CD4-positive, alpha-beta T cell treated with Interleukin-12 subunit alpha and Interleukin-12 subunit beta, for 1 hour (primary cell): Measurements from ENCODE around the gene MSANTD1.
A peak's percentile ranks its signal among the peaks of the same experiment; 100 is the strongest.

Experiments
- DNase-seq: peaks from one replicate; pipeline ENCODE4 v3.0.0-alpha.2; 2020

Gene MSANTD1

DNA sequence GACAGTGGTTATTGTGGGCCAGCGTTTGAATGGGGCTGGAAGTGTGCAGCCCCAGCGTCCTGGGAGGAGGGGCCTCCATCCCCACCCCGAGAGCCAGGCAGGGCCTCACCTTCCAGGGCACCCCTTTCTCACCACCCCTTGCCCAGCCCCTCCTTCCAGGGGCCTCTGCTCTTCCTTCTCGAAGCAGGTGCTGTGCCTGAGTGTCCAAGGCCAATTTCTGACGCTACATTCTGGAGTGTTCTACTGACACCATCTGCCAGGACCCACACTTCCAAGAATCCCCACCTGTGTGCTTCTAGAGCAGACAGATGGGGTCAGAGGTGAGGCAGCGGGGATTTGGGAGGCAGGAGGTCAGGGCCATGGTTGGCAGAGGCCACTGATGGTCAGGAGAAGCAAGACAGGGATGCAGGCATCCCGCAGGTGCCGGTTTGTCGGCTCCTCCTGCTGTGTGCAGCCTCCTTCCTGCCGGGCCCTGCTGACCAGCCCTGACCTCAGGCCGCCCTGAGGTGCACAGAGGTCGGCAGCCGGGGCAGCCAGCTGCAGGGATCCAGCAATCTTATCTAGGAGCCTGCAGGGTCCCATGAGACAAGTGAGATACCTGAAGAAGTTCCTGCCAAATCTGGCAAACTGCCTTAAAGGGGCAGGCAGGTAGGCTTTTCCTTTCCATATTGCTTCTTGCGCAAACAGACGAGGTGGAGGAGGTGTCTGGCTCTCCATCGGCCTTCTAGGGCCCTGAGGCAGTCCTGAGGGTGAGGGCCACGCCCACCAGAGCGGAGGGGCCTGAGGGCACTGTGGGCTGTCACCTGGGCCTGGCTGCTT lies 18.8 kb downstream of the MSANTD1 start:
- DNase-seq = no peak

DNA sequence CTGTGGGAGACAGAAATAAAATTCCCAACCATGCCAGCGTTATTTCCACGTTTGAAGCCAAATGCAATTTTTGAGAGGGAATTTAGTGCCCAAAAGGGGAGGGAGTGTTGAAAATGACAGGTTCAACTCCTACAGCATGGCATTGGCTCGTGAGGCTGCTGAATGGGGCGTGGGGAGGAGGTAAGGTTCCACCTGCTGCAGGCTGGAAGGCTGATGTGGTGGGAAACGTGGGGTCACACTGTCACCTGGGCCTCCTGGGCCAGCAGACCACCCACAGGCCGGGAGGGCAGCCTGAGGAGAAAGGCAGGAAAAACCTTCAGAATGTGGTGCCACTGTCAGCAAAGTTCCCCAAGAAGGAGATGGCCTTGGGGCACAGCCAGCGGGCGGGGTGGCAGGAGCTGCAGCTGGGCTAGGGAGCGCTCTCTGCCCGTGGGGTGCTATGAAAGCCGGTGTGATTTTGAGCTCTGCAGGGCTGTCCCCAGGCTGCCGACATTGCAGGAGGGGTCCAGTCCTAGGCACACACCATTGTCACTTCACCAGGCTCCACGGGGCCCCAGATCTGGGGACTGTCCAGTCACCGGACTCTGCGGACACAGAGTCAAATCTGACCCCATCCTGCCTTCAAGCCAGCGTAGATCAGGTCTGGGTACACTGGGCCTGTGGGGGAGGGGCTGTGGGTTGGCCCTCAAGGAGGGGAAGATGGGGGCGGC lies 19.6 kb downstream of the MSANTD1 start:
- no peak for DNase-seq

DNA sequence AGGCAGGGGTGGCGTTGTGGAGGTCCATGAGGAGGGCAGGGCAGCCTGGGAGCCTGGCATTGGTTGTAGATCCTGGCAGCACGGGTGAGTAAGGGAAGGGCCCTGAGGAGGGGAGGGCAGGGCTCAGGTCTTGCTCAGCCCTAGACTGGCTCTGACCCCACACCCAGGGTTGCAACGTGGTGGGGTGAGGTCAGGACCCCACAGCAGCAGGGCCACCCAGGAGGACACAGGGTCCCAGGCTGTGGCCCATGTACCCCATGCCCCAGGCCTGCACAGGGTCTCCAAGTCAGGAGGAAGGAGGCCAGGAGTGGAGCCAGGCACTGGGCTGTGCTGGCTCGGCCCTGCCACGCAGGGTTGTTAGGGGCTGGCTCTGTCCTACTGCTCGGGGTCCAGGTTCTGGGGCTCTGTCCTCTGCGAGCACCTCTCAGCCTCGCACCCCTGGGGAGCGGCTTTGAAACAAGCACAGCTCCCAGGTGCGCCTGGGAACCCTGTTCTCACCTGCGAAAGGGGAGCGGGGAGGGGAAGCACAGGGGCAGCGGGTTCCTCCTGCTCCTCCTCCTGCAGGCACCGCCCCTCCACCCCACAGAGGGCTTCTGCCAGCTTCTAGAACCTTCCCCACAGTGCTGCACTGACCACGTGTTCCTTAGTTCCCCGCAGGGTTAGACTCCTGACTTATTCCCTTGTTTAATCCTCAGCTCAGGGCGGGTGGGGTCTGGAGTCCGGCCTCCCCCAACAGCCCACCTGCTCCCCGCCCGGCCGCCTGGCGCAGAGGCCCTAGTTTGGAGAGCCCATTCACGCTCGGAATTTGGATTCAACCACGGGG lies 20.4 kb downstream of the MSANTD1 start:
- no peak for DNase-seq

DNA sequence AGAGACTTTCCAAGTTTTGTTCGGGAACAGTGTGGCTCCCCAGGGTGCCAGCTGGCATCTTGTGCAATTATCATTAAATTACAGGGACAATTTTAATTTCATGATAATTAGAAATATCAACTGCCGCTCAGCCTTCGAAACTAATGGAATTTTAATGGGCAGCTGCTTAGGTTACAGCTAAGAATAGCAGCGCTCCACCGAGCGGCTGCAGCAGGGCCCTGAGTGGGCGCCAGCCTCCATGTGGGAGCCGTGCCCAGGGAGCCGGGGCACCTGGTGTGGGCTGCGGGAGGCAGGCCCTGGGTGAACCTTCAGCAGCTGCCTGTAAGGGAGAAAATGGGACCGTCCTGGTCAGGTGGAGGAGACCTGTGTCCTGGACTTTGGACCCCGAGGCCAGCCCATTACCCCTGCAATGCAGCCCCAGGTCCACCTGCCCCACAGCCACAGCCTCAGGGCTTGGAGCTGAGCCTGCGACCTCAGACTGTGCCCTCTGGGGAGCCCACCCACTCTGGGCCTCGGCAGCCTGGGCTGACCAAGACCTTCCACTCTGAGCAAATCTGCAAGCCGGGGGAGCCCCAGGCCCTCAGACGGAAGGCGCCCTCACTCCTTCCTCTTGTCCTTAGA lies 21.1 kb downstream of the MSANTD1 start:
- no peak for DNase-seq

DNA sequence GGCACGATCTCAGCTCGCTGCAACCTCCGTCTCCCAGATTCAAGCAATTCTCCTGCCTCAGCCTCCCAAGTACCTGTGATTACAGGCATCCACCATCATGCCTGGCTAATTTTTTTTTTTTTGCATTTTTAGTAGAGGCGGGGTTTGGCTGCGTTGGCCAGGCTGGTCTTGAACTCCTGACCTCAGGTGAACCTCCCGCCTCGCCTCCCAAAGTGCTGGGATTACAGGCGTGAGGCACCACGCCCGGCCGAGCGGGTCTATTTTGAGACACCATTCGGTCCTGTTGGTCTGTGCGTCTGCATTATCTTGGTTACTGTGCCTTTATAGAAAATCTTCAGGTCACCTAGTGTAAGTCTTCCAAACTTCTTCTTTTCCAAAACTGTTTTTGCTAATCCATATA lies 22.2 kb downstream of the MSANTD1 start:
- DNase-seq = no peak

DNA sequence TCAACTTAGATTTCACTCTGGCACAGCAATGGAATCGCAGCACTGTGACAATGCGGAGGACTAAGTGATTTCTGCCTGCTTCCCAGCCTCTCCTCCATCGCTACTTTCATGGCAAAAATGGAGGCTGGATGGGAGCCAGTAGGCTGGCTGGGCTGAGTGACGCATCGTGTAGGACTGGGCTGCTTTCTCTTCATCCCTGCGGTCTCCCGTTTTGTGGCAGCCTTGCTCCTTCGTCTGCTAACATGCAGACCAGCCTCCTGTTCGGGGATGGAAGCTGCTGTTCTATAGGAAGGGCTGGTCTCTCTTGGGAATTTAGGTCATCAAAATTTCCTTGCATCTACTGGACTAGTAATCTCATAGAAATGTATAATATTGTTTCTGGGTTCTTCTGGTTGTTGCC lies 28.0 kb downstream of the MSANTD1 start:
- no peak for DNase-seq

DNA sequence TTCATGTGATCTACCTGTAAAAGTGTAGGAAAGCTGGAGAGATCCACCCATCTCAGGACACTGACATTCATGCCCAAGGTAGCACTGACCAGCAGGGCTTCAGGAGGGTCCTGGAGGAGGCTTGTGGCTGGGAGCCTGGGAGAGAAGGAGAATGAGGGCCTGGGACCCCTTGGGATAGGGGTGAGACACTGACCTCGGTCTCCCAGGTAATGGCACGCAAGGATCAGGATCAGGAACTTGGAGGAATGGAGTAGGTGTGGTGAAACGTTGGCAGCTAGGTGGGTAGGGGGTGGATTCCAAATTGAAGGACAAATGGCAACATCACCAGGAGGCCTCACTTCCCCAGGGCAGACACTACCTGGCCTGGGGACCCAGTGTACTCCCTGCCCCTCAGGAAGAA lies 31.5 kb downstream of the MSANTD1 start:
- DNase-seq = no peak

DNA sequence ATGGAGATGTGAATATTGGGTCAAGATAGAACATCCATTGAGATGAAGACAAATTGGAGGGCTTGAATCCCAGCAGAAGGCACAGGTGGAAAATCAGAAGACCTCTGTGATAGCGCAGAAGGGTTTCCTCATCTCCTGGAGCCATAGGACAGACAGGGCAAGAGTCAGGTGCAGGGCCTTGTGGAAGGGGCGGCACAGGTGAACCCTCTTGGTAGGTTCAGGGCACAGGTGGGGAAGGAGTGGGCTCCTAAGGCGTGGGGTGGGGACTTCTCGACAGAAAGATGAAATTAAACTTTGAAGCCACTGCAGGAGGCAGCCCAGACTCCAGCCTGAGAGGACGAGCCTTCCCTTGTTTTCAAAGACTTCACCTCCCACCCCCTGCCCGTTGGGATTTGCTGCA lies 34.5 kb downstream of the MSANTD1 start:
- no peak for DNase-seq

DNA sequence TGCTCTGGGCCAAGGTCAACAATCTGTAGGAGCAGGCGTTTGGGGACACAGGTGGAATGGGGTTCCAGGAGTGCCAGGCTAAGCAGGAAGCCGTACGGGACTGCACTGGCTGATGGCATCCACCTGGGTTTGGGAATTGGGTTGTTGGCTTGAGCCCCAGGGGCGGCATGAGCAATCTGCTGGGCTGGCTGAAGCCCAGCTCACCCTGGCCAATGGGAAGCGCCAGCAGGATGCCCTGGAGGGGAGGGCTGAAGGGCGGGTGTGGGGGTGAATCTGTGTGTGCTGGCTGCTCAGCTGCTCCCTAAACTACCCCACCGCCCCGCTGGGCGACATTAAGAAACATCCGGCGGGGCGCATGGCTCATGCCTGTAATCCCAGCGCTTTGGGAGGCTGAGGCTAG lies 35.0 kb downstream of the MSANTD1 start:
- no peak for DNase-seq

DNA sequence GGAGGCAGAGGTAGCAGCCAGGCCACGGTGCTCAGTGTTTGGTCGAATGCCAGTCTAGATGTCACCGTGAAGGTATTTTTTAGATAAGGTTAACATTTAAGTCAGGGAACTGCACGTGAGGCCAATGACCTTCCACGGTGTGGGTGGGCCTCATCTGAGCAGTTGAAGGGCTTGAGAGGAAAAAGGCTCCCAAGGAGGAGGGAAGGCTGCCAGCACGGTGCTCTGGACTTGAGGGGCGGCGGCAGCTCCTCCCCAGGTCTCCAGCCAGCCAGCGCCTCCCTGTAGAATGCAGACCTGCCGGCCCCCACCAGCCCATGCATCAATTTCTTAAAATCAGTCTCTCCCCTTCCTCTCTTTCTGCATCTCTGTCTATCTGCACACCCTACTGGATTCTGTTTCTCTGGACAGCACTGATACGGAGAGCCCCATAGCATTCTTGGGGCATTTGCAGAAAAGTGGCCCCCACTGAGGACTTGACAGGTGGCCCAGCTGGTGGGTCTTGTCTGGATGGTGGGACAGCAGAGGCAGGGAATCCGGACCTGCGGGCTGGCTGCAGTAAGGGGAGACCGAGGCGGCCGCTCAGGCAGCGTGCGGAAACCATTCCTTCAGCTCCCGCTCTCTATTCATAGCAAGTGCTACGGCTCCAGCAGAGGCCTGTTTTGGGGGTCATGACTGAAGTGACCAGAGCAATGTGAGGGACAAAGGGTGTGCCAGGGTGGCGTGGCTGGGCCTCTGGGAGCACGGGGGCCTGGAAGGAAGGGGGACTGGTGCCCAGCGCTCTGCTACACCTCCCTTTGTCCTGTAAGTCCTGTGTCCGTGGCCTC lies 36.0 kb downstream of the MSANTD1 start:
- DNase-seq = no peak

DNA sequence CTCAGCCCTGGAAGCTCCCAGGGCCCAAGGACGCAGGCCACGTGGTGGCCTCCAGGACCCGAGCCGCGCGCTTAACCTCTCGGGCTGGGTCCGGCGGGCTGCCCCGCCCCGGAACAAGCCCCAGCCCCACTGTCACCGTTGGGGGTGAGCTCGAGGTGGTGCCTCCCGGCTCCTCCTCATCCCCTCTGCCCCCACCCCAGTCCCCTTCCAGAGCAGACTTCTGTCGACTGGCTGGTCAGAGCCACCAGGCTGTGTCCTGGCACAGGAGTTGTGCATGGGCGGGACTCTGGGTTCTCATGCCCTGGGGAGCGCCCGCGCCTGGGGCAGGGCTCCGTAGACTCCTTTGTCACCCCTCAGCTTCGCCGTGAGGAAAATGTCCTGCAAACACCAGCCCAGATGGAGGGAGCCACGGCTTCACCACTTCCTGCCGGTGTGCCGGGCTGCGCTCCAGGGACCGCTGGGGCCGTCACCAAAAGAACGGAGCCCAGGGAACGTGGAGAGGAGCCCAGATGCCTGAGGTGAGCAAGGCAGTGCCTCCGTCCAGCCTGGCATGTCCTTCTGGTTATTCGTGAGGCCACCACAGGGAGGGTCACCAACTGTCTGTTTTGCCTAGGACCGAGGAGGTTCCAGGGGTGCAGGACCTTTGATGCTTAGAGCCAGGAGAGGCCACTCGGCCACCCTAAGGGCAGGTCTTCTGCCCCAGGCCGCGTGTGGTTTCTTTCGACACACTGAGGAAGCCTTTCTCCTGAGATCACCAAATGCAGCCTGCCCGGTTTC lies 36.8 kb downstream of the MSANTD1 start:
- peak; percentile 20 for DNase-seq

DNA sequence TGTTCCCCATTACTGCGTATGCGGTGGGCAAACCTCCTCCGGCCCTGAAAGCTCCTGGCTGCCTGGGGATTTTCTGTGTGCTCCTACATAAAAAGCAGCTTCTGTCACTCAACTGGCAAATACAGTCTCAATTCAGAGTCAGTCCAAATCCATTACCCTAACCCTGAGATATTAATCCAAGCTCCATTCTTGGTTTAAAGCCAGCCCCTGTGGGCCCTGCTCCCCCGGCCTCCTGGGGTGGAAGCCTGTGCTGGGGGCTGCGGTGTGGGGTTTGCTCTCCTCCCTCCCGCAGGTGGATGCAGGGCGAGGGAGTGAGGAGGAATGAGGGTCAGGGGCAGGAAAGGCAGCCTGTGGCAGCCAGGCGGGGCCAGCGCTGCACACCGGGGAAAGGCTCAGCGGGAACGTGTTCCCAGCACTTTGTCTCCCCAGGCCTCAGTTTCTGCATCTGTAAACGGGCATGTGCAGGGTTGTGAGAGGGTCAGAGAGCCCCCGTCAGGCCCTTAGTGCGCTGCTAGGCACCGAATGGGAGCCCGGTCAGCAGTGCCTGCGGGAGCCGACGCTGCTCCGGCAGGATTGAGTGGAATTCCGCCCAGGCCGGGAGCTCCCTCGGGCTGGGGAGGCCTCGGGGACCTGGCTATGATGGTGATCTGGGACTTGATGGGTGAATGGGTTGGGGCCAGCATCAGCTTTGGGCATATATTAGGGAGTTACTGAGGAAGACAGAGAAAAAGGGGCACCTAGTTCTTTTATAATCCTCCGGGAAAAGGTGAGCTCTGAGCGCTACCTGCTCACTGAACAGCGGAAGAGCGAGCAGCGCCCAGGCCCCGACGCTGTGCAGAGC lies 37.6 kb downstream of the MSANTD1 start:
- DNase-seq = no peak

DNA sequence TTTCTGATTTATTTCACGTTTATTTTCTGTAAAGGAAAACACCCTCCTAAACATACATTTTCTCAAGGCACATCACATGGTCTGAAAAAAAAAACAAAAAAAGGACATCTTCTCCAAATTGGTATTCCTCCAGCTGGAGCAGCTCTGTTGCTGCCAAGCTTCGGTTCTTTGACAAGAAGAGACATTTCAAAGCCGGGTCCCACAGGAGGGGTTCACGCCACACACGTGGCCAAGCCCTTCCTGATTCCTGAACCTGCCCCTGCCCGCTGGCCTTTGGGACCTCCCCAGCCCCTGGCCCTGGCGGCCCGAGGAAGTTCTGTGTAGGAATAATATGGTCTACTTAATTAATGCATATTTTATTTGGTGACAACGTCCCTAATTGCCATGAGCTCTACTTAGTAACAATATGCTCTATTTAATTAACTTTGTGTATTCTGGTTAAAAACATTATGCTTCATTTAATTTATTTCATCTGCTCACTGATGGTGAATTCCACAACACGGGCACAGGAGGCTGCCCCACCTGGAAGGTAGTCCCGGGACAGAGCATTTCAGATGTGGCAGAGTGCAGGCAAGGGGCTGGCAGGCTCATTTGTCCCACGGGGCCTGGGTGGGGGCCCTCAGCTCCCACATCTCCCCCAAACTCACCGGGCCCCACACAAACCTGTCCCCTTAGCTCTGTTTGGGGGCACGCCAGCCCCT lies 38.5 kb downstream of the MSANTD1 start:
- no peak for DNase-seq

DNA sequence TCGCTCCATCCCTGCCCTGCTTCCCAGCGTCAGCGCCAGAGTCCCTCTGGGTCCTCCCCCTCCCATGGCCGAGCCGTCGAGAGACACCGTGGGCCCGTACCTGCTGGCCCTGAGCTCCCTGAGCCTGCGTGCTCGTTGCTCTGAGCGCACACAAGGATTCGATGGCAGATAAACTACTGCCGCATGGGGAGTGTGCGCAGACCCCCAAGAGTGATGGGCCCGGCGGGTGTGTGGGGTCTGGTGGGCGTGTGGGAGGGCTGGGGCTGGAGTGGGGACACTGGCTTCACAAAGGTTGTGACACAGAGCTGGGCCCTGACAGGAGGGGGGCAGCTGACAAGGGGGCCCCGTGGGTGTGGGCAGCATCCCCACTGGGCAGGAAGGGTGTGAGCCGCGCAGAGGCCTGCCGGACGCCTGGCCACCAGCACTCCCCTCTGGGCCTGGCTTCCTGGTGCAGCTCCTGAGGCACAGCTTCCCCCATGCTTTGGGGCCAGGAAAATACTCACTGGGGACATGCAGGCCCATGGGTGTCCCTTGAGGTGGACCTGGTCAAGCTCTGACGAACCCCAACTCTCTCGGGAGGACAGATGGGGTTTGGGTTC lies 39.1 kb downstream of the MSANTD1 start:
- DNase-seq = no peak

DNA sequence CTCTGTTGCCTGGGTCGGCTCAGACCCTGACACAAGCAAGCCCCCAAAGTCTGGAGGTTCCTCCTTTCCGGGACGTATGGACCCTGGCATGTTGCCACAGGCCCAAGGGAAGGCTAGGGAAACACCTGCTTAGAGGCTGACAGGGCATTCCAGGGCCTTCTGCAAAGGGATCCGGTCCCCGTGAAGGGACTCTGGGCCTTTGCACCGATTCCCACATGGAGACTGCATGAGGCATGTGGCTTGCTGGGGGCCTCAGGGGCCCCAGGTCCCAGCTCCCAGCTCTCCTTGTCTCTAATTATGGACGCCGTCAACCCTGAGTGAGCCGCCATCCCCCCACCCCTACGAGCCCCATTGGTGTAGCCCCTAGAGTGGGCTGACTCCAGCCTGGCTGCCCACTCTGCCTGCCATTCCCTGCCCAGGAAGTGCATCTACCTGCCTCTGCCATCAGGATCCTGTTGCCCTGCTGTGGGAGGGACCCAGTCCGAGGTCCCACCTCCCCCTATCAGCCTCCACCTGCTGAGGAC lies 39.7 kb downstream of the MSANTD1 start:
- no peak for DNase-seq

DNA sequence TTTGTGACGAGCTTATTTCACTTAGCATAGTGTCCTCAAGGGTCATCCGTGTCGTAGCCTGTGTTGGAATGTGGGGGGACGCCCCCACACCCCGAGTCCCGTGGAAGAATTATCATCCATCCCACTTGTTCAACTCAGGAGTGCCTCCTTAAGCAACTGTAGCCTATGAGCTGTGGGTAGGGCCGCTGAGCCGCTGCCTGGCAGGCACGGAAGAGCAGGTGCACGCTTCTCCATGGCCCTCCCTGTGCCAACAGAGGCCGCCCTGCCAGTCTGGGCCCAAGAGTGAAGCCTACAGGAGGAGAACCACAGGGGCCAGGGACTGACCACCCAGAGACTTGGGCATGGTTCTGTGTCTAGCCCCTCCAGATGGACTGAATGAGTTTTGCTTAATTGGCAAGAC lies 41.5 kb downstream of the MSANTD1 start:
- no peak for DNase-seq

DNA sequence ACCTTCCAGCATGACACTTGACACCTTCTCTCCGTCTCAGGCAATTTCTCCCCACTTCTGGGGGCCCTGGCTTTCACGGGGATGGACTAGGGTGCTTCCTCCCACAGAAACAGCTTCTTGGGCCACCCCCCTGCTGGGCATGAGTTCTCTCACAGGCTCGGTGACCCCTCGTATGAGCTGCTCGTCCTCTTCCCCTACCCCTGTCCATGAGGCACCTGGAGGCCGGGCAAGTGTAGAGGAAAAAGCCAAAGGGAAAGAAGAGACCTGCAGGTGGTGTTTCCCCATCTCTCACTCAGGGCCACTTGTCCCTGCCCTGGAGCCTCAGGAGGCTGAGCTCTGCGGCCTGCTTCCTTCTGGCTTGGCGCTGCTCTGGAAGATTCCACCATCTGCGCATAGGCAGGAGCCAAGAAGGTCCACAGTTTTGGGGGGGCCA lies 41.9 kb downstream of the MSANTD1 start:
- DNase-seq = no peak

DNA sequence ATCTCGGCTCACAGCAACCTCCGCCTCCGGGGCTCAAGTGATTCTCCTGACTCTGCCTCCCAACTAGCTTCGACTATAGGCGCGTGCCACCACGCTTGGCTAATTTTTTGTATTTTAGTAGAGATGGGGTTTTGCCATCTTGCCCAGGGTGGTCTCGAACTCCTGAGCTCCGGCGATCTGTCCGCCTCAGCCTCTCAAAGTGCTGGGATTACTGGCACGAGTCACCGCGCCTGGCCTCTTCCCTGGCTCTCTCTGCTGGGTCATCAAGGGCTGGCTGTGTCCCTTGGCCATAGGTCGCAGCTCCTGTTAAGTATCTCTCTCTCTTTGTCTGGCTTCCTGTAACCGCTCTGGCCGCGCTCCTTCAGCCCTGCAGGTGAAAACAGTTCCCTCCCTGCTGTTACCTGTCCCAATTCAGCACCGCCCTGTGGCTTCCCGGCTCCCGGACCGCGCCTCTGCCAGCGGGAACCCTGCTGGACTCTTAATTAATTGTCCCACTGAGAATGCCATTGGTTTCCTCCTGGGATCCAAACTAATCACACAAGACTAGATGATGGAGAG lies 42.5 kb downstream of the MSANTD1 start:
- DNase-seq = no peak
